Stomach (tissue), 4 donors: ENCODE data around the gene TBC1D8.
"Not testable (repeated sequence)": the region's sequence is repeated elsewhere in the genome, so short reads cannot be mapped to it uniquely, and the experiment has no call there.

Source experiments
- EP300 ChIP-seq: sonication (generic); formaldehyde crosslinking; IDR thresholded peaks from one replicate; pipeline ENCODE4 v1.6.1; 2017; ENCODE audit warnings: antibody characterized with exemption
- POLR2A ChIP-seq, 4 donors: fragments of 450-650 bp; IDR thresholded peaks; one replicate each; pipeline ENCODE4 v1.6.1; 2016; ENCODE audit warnings: antibody characterized with exemption in 4 of 4, control low read depth in 2 of 4, mild to moderate bottlenecking in 1 of 4, moderate library complexity in 1 of 4
- POLR2AphosphoS5 ChIP-seq, 3 donors: sonication (generic); formaldehyde crosslinking; IDR thresholded peaks; one replicate each; pipeline ENCODE4 v1.6.1; 2016; ENCODE audit warnings: antibody characterized with exemption in 3 of 3
- TF ChIP-seq, protein P1 (sequence below), 7 experiments: fragments of 450-650 bp in 4 of 7; fragments of 200-600 bp in 3 of 7; sonication (generic) in 3 of 7; IDR thresholded peaks; one replicate each; pipeline ENCODE4 v1.5.1; 2016 to 2019; ENCODE audit warnings: antibody characterized with exemption in 7 of 7, control low read depth in 2 of 7, mild to moderate bottlenecking in 1 of 7

- TF ChIP-seq, protein P1, sequence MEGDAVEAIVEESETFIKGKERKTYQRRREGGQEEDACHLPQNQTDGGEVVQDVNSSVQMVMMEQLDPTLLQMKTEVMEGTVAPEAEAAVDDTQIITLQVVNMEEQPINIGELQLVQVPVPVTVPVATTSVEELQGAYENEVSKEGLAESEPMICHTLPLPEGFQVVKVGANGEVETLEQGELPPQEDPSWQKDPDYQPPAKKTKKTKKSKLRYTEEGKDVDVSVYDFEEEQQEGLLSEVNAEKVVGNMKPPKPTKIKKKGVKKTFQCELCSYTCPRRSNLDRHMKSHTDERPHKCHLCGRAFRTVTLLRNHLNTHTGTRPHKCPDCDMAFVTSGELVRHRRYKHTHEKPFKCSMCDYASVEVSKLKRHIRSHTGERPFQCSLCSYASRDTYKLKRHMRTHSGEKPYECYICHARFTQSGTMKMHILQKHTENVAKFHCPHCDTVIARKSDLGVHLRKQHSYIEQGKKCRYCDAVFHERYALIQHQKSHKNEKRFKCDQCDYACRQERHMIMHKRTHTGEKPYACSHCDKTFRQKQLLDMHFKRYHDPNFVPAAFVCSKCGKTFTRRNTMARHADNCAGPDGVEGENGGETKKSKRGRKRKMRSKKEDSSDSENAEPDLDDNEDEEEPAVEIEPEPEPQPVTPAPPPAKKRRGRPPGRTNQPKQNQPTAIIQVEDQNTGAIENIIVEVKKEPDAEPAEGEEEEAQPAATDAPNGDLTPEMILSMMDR (IDR thresholded peaks at IDR 0.05) = not testable (repeated sequence)
- TF ChIP-seq POLR2A (IDR thresholded peaks at IDR 0.05); POLR2AphosphoS5 (IDR thresholded peaks at IDR 0.05); EP300: not testable (repeated sequence)
Measured at GRCh38 chr2:101050886-101051285, 100.3 kb downstream of the TBC1D8 start.
